Measurements from ENCODE around the gene MYO5A.

DNA sequence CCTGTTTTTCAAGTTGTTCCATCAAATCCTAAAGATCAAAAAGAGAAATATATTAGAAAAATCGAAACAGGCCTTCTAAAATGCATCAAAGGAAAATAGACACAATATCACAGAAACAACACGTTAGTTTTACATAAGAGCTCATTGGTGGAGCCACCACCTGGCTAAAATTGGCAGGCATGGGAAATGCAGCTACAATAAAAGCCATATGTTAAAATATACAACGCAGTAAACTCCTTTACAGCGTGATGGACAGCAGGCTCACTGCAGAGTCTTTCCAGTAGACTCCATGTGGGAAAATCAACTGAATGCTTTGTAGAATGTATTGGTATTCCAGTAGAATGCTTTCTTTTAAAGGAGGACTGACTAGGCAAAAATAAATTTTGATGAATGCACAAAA, 192.2 kb downstream of the MYO5A start:
- no peak for TF ChIP-seq TAF1 (IDR thresholded peaks at IDR 0.05; ENCODE audit: control insufficient read depth, extremely low read depth, insufficient read depth, low read length, severe bottlenecking)
- TF ChIP-seq FOXP1 (CRISPR knock-in tag; IDR thresholded peaks at IDR 0.05): no peak
- TF ChIP-seq, protein P1, sequence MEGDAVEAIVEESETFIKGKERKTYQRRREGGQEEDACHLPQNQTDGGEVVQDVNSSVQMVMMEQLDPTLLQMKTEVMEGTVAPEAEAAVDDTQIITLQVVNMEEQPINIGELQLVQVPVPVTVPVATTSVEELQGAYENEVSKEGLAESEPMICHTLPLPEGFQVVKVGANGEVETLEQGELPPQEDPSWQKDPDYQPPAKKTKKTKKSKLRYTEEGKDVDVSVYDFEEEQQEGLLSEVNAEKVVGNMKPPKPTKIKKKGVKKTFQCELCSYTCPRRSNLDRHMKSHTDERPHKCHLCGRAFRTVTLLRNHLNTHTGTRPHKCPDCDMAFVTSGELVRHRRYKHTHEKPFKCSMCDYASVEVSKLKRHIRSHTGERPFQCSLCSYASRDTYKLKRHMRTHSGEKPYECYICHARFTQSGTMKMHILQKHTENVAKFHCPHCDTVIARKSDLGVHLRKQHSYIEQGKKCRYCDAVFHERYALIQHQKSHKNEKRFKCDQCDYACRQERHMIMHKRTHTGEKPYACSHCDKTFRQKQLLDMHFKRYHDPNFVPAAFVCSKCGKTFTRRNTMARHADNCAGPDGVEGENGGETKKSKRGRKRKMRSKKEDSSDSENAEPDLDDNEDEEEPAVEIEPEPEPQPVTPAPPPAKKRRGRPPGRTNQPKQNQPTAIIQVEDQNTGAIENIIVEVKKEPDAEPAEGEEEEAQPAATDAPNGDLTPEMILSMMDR (IDR thresholded peaks at IDR 0.05 in 2 of 3, conservative IDR thresholded peaks at IDR 0.05 in 1 of 3; ENCODE audit: insufficient read depth in 2 of 3, low read depth in 1 of 3, low read length in 3 of 3): peak in 1 of 3 experiments; percentile 34; a peak in 2 of 6 replicates
- no peak for TF ChIP-seq MYC (IDR thresholded peaks at IDR 0.05; ENCODE audit: low read depth, low read length)
- TF ChIP-seq MYC (CRISPR knock-in tag; IDR thresholded peaks at IDR 0.05; ENCODE audit: borderline replicate concordance, low read depth): no peak

Data from K562 (cell line).